Measurements from ENCODE around the gene DNAJB7. TPM values are rescaled to one million over a fixed set of nuclear protein-coding genes. Genes with fewer than 3 reads are reported as not detected.
"Not testable (repeated sequence)": the region's sequence is repeated elsewhere in the genome, so short reads cannot be mapped to it uniquely, and the experiment has no call there.

DNAJB7 gene
- total RNA-seq, 1 donor: not detected

DNA sequence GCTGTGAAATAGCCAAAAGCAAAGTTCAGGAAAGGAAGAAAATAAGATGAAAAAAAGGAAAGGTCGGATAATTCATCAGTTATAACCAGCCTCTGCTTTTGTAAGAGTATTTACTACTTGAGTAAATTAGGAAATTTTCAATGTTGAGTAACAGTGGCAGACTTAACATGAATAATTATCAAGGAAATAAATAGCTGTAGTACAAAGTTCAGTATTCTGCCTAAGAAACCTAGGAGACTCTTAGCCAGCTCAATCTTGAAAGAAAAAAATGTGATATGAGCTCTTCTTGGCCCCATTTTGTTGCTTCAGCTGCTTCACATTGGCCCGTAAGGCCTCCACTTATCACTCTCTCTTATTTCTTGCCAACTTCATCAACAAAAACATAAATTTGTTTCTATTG lies 17.0 kb upstream of the DNAJB7 start:
- H3K4me3 ChIP-seq (ENCODE audit: low read depth, low read length): no peak overlapping the region
- TF ChIP-seq, protein P1, sequence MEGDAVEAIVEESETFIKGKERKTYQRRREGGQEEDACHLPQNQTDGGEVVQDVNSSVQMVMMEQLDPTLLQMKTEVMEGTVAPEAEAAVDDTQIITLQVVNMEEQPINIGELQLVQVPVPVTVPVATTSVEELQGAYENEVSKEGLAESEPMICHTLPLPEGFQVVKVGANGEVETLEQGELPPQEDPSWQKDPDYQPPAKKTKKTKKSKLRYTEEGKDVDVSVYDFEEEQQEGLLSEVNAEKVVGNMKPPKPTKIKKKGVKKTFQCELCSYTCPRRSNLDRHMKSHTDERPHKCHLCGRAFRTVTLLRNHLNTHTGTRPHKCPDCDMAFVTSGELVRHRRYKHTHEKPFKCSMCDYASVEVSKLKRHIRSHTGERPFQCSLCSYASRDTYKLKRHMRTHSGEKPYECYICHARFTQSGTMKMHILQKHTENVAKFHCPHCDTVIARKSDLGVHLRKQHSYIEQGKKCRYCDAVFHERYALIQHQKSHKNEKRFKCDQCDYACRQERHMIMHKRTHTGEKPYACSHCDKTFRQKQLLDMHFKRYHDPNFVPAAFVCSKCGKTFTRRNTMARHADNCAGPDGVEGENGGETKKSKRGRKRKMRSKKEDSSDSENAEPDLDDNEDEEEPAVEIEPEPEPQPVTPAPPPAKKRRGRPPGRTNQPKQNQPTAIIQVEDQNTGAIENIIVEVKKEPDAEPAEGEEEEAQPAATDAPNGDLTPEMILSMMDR (IDR thresholded peaks at IDR 0.05; ENCODE audit: insufficient read depth, low read depth, low read length): no peak
- DNase-seq (ENCODE audit: low read depth): no peak

DNA sequence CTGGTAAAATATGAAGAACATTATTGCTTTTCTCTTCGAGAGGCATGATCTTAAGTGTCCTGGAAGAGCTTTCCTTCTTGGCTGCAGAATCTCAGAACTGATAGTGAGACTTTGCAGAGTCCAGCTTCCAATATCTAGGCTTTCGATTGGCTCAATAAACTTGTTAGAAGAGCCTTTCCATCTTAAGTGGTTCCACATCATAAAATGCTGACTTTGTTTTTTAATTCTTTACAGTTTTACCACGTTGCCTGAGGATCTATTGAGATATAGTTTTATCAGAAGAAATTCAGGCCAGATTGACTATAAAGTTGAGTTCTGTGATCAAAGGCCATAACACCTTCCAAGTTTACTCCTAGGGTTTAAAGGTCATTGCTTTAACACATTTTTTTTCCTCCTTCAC lies 15.6 kb upstream of the DNAJB7 start:
- no peak for DNase-seq (ENCODE audit: low read depth)
- no peak overlapping the region for H3K4me3 ChIP-seq (ENCODE audit: low read depth, low read length)
- TF ChIP-seq, protein P1 (IDR thresholded peaks at IDR 0.05; ENCODE audit: insufficient read depth, low read depth, low read length): no peak

DNA sequence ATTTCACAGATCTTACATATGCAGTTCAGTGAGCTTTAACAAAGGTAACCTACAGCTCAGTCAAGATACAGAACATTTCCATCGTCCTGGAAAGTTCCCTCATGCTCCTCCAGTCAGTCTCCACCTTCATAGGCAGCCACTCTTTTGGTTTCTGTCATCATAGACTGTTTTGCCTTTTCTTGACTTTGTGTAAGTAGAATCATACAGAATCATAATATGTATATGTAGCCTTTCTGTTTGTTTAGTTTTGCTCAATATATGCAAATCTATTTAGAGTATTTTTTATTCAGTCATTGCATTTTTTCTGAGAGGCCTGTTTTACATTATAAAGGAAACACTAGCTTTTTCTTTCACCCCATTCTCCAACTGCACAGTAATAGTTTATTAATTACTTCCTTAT lies 15.0 kb upstream of the DNAJB7 start:
- TF ChIP-seq, protein P1 (IDR thresholded peaks at IDR 0.05; ENCODE audit: insufficient read depth, low read depth, low read length): no peak
- DNase-seq (ENCODE audit: low read depth): no peak
- no peak overlapping the region for H3K4me3 ChIP-seq (ENCODE audit: low read depth, low read length)

DNA sequence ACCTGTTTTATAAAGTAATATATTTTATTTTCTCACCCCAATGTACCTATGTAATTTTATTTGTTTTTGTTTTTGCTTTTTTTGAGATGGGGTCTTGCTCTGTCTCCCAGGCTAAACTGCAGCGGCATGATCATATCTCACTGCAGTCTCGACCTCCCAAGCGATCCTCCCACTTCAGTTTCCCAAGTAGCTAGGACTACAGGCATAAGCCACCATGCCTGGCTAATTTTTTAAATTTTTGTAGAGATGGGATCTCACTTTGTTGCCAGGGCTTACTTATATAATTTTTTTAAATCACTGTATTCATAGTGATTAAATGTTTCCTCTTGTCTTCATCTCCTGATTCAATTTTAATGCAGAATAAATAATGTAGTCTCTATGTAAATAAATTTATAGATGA lies 13.2 kb upstream of the DNAJB7 start:
- no peak for DNase-seq (ENCODE audit: low read depth)
- no peak overlapping the region for H3K4me3 ChIP-seq (ENCODE audit: low read depth, low read length)
- TF ChIP-seq, protein P1 (IDR thresholded peaks at IDR 0.05; ENCODE audit: insufficient read depth, low read depth, low read length): no peak

DNA sequence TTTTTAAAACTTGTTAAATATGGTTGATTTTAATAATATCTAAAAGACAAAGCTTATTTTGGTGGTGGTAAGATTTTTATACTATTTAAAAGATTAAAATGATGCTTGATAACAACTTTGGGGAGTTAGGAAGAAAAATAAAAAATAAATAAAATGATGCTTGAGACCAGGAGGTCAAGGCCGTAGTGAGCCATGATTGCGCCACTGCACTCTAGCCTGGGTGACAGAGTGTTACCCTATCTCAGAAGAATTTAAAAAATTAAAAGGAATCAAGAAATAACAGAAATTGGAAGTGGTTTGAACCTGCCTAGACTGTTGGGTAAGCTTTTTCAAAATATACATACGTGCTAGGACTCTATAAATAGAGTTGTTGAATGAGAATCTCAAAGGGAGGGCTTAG lies 12.1 kb upstream of the DNAJB7 start:
- TF ChIP-seq, protein P1 (IDR thresholded peaks at IDR 0.05; ENCODE audit: insufficient read depth, low read depth, low read length): no peak
- DNase-seq (ENCODE audit: low read depth): no peak
- no peak overlapping the region for H3K4me3 ChIP-seq (ENCODE audit: low read depth, low read length)

DNA sequence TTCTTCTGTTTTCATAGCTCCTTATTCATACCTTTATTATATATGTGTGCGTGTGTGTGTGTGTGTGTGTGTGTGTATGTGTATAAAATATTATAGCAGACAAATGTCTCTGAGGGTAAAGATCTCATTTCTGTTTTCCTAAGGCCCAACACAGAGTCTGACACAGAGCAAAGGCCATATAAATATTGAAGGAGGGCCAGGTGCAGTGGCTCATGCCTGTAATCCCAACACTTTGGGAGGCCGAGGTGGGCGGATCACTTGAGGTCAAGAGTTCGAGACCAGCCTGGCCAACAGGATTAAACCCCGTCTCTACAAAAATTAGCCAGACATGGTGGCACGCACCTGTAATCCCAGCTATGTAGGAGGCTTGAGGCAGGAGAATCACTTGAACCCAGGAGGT lies 6.5 kb upstream of the DNAJB7 start:
- H3K4me3 ChIP-seq (ENCODE audit: low read depth, low read length); DNase-seq (ENCODE audit: low read depth): not testable (repeated sequence)

DNA sequence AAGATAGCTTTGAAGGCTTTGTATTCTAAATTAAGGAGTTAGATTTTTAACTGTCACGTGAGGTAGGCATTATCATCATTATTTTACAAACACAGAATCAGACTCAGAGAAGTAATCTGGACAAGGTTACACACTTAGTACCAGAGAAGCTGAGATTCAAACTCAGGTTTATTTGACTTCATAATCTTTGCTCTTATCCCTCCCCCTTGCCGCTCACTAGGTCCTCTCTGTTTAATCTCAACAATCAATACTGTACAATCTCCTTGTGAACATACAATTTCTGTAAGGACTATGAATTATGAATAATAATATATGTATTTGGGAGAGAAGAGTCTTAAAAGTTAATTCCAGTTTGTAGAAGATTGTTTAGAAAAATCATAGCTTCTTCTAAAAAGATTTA lies 5.2 kb upstream of the DNAJB7 start:
- no peak overlapping the region for H3K4me3 ChIP-seq (ENCODE audit: low read depth, low read length)
- no peak for DNase-seq (ENCODE audit: low read depth)
- TF ChIP-seq, protein P1 (IDR thresholded peaks at IDR 0.05; ENCODE audit: insufficient read depth, low read depth, low read length): no peak

Data from fibroblast of villous mesenchyme (primary cell).